ENCODE data around the gene SLC22A2. TPM values are rescaled to one million over a fixed set of nuclear protein-coding genes. Genes with fewer than 3 reads are reported as not detected.

Gene SLC22A2
- polyA plus RNA-seq, 3 donors, result not detected

GRCh38 chr6:160224639-160225237, 33.9 kb downstream of the SLC22A2 start:
- 76% methylated on average over 3 of the region's 3 CpGs for WGBS (ENCODE audit: insufficient coverage)
- Histone ChIP-seq H3K4me1 (ENCODE audit: control insufficient read depth in 1 of 2, insufficient read depth in 2 of 2, low read length in 2 of 2) (no peaks in the 10 kb centered on the region), H3K79me2 (ENCODE audit: insufficient read depth, low read length) (no peaks in the 10 kb centered on the region), H3K27me3 (ENCODE audit: control insufficient read depth in 2 of 2, insufficient read depth in 2 of 2, low read length in 2 of 2) (no peaks in the 10 kb centered on the region), H3K4me2 (replicated peaks; ENCODE audit: extremely low read depth, low read length, poor library complexity, severe bottlenecking) (no peak overlapping the region), H2AFZ (ENCODE audit: insufficient read depth, low read depth, low read length, poor library complexity, severe bottlenecking) (no peak overlapping the region), H3K4me3 (replicated peaks in 1 of 3; ENCODE audit: low read depth in 2 of 3, low read length in 3 of 3) (no peak overlapping the region), H3K9me3 (replicated peaks in 1 of 2; ENCODE audit: control insufficient read depth in 1 of 2, insufficient read depth in 1 of 2, low read length in 2 of 2) (no peaks in the 10 kb centered on the region), H3K27ac (ENCODE audit: low read depth in 1 of 2, low read length in 2 of 2) (no peak overlapping the region), H4K20me1 (ENCODE audit: insufficient read depth, low read length) (no peaks in the 10 kb centered on the region), H3K9ac (ENCODE audit: insufficient read depth, low read length, poor library complexity, severe bottlenecking) (no peak overlapping the region), H3K36me3 (replicated peaks in 1 of 2; ENCODE audit: control insufficient read depth in 1 of 2, insufficient read depth in 2 of 2, low read length in 2 of 2) (no peaks in the 10 kb centered on the region)
- TF ChIP-seq, protein P1, sequence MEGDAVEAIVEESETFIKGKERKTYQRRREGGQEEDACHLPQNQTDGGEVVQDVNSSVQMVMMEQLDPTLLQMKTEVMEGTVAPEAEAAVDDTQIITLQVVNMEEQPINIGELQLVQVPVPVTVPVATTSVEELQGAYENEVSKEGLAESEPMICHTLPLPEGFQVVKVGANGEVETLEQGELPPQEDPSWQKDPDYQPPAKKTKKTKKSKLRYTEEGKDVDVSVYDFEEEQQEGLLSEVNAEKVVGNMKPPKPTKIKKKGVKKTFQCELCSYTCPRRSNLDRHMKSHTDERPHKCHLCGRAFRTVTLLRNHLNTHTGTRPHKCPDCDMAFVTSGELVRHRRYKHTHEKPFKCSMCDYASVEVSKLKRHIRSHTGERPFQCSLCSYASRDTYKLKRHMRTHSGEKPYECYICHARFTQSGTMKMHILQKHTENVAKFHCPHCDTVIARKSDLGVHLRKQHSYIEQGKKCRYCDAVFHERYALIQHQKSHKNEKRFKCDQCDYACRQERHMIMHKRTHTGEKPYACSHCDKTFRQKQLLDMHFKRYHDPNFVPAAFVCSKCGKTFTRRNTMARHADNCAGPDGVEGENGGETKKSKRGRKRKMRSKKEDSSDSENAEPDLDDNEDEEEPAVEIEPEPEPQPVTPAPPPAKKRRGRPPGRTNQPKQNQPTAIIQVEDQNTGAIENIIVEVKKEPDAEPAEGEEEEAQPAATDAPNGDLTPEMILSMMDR (IDR thresholded peaks at IDR 0.05), result no peak
- no peak overlapping the region for H3K4me3 Mint-ChIP-seq
- H3K9me3 Mint-ChIP-seq, result peaks cover 0 to 14% (median 3%) of the 10 kb centered on the region in 7 donors
- H3K36me3 Mint-ChIP-seq, result no peaks in the 10 kb centered on the region
- DNase-seq, result no peak
- intact Hi-C loops (cut with micrococcal nuclease), result no loop called here
- H3K4me1 Mint-ChIP-seq, result no peaks in the 10 kb centered on the region
- H3K27ac Mint-ChIP-seq, result no peak overlapping the region
- peaks cover 0 to 3% (median 2%) of the 10 kb centered on the region in 3 donors for H3K27me3 Mint-ChIP-seq (ENCODE audit: low read depth in 3 of 3)

GRCh38 chr6:160222491-160222890, 36.1 kb downstream of the SLC22A2 start:
- Histone ChIP-seq H3K9ac (ENCODE audit: insufficient read depth, low read length, poor library complexity, severe bottlenecking) (no peak overlapping the region), H3K4me3 (replicated peaks in 1 of 3; ENCODE audit: low read depth in 2 of 3, low read length in 3 of 3) (no peak overlapping the region), H3K4me1 (ENCODE audit: control insufficient read depth in 1 of 2, insufficient read depth in 2 of 2, low read length in 2 of 2) (no peaks in the 10 kb centered on the region), H2AFZ (ENCODE audit: insufficient read depth, low read depth, low read length, poor library complexity, severe bottlenecking) (no peak overlapping the region), H3K79me2 (ENCODE audit: insufficient read depth, low read length) (no peaks in the 10 kb centered on the region), H4K20me1 (ENCODE audit: insufficient read depth, low read length) (no peaks in the 10 kb centered on the region), H3K27ac (ENCODE audit: low read depth in 1 of 2, low read length in 2 of 2) (no peak overlapping the region), H3K4me2 (replicated peaks; ENCODE audit: extremely low read depth, low read length, poor library complexity, severe bottlenecking) (no peak overlapping the region), H3K27me3 (ENCODE audit: control insufficient read depth in 2 of 2, insufficient read depth in 2 of 2, low read length in 2 of 2) (no peaks in the 10 kb centered on the region), H3K36me3 (replicated peaks in 1 of 2; ENCODE audit: control insufficient read depth in 1 of 2, insufficient read depth in 2 of 2, low read length in 2 of 2) (no peaks in the 10 kb centered on the region), H3K9me3 (replicated peaks in 1 of 2; ENCODE audit: control insufficient read depth in 1 of 2, insufficient read depth in 1 of 2, low read length in 2 of 2) (peaks cover 4 to 8% of the 10 kb centered on the region in 2 donors)
- TF ChIP-seq, protein P1 (IDR thresholded peaks at IDR 0.05), result no peak
- WGBS (ENCODE audit: insufficient coverage), result 60% methylated on average over 2 of the region's 4 CpGs
- no peaks in the 10 kb centered on the region for H3K4me1 Mint-ChIP-seq
- H3K36me3 Mint-ChIP-seq, result no peaks in the 10 kb centered on the region
- peaks cover 1 to 10% (median 4%) of the 10 kb centered on the region in 7 donors for H3K9me3 Mint-ChIP-seq
- no peak for DNase-seq
- no peak overlapping the region for H3K27ac Mint-ChIP-seq
- intact Hi-C loops (cut with micrococcal nuclease), result no loop called here
- peaks cover 0 to 3% (median 2%) of the 10 kb centered on the region in 3 donors for H3K27me3 Mint-ChIP-seq (ENCODE audit: low read depth in 3 of 3)
- no peak overlapping the region for H3K4me3 Mint-ChIP-seq
